HG03135 (cell line): ENCODE results near the gene SPDEF.

Experiments
- ATAC-seq: cut with Tn5 transposase; IDR thresholded peaks from one replicate; pipeline ENCODE4 v1.9.1; 2021; ENCODE audit warnings: mild to moderate bottlenecking, moderate library complexity; ENCODE audit not compliant: unreplicated experiment

SPDEF gene

DNA sequence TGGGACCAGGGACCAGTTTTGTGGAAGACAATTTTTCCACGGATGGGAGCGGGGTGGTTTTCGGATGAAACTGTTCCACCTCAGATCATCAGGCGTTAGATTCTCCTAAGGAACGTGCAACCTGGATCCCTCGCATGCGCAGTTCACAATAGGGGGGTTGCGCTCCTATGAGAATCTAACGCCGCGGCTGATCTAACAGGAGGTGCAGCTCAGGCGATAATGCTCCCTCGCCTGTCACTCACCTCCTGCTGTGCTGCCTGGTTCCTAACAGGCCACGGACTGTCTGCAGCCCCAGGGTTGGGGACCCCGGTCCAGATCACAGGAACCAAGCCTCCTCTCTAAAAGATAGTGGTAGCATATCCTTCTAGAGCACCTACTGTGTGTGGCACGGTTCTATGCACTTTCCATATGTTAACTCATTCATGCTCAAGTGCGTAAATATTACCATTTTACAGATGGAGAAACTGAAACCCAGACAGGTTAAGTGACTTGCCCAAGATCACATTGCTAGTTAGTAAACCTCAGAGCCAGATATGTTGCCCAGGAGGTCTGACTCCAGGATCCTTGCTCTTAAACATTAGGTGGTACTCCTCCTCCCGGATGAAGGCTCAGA lies 25.3 kb downstream of the SPDEF start:
- ATAC-seq, result no peak

DNA sequence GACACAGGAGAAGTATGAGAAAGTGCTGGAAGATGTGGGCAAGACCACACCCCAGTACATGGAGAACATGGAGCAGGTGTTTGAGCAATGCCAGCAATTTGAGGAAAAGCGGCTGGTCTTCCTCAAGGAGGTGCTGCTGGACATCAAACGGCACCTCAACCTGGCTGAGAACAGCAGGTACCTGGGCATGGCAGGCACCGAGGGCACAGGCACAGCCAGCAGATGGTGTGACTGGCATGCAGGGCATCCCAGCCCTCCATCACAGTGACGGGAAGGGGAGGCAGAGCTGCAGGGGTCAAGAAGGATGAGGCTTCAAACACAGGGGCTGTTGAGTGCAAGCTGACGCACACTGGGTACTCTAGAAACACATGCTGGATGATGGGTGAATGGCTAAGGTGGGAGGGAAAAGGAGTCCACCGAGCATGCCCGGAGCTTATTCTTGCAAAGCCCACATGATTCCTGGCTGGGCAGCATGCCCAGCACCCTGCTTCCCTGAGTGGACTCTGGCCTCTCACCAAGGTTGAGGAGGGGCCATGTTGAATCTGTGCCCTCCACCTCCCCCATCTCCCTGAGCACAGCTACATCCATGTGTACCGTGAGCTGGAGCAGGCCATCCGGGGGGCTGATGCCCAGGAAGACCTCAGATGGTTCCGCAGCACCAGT lies 26.3 kb downstream of the SPDEF start:
- no peak for ATAC-seq

DNA sequence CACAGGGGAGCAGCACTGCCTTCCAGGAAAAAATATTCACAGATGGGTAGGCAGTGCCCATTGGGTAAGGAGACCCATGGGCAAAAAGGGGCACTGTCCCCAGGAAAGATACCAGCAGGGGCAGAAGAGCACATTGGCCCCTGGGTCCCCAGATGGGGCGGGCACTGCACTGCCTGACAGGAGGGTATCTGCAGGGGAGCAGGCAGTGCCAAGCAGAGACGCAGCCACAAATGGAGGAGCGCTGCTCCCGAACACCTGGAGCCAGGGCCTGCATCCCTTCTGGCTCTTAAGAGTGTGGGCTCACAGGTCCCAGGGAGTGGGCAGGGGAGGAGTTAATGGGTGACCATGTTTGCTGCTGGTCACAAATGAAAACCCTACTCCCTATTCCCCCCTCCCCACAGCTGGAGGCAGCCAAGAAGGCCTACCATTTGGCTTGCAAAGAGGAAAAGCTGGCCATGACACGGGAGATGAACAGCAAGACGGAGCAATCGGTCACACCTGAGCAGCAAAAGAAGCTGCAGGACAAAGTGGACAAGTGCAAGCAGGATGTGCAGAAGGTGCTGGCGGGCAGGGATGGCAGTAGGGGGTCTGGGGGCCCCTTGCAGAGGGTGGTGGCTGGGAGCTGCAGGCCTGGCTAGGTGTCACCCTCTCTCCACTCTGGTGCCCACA lies 27.0 kb downstream of the SPDEF start:
- no peak for ATAC-seq

DNA sequence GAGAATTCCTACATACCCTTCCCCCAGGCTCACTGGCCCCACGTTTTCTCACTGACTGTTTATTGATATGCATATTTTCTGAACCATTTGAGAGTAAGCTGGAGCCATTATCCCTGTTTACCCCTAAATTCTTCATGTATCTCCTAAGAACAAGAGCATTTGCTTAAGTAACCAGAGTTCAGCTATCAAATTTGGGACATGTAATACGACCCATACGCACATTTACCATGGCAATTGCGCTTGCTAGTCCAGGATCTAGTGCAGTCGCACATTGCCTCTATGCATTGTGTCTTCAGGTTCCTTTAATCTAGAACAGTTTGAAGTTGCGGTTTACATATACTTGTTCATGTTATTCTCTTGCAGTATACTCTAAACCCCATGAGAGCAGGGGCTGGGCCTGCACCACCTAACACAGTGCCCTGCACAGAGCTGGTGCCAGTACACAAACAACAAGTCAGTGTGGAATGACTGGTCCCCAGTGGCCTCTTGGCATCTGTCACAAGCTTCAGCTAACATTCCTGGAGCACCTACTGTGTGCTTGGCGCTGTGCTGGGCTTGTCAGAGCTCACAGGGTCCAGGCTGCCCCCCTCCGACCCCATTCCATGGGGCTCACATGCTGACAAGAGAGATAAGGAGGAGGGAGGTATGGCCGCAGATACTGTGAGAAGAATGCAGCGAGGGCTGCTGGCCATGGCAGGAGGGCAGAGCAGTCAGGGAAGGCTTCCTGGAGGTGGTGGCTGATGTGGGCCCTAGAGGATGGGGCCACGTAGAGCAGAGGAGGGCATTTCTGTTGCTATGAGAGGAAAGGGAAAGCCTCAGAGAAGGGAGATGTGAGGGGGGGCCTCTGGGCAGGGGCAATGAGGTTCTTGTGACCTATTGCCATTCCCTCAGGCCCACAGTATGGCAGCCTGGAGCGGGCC lies 28.1 kb downstream of the SPDEF start:
- no peak for ATAC-seq

DNA sequence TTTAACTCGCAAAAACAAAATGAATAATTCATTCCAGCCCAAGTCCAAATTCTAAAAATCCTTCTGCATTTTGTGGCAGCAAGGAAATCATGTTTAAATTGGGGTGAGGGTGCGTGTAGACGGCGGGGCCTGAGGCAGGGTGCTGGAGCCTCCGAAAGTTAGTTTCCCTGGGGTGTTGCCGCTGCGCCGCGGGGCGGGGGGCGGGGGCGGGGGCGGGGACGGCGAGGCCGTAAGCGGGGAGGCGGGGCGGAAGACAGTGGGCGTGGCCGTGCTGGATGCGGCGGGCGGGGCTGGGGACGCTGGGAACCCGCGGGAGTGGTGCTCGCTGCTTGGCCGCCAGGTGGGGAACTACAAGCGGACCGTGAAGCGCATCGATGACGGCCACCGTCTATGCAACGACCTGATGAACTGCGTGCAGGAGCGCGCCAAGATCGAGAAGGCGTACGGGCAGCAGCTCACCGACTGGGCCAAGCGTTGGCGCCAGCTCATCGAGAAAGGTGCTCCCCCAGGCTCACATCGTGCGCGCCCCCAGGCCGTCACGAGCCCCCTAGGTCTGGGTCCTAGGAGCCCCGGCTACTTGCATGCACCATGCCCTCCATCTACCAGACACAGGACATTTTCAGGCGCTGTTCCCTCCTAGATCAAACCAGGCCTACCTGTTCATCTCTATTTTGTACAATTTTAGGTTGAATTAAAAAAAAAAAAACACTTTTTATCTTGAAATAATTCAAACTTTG lies 29.0 kb downstream of the SPDEF start:
- ATAC-seq, result peak; percentile 88

DNA sequence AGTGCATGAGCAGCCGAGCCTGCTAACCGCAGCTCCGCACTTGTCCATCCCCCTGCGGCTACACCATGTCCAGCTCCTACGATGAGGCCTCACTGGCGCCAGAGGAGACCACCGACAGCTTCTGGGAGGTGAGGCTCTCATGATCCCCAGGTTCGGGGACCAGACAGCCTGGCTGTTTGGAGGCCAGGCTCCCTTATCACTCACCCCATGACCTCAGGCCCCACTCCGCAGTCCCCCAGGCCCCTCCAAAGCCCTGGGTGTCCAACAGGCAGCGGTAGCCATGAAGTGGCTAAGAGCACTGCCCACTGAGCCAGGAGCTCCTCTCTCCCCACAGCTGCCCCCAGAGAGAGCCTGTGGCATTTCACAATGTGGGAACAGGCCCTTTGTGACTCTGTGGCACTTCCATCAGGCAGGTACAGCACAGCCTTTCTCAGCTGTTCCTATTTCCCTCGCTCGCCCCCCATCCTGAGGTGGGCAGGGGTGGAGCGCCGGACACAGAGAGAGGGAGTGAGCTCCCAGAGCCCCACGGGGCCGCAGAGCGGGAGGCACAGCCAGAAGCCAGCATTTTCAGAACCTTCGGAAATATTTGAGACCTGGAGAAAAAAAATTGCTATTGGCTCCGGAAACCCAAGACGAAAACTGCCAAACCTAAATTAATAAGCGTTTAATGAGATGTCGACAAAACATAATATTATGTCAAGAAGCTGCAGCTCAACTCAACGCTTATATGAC lies 29.7 kb downstream of the SPDEF start:
- ATAC-seq, result no peak

DNA sequence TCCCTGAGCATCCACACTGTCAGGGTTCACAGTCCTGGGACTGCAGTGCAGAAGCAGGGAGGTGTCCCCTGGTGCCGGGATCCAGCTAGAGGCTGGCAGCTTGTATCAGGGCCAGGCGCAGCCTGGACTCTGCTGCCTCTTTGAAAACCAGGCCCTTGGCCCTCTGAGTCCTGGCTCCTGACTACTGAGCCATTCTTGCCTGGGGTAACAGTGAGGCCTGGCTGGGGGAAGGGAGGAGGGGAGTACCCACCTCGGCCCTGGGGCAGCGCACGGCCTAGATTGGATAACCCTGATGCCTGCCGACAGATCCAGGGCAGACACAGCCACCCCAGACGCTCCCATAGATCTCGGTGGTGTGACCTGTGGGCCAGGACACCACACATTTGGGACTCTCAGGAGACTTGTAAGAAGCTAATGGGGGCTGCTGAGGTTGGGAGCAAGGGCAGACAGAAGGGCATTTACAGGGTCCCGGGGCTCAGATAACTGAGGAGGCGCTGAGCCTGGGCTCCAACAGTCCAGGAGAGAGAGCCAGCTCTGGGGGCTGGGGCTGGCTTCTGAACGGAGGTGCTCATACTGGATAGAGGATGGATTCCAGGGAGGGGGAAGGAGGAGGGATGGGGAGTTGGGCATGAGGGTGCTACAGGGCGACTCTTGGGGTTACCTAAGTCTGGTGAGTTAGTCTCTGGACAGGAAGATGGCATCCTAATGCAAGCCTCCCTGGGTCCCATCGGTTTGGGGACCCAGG lies 30.5 kb downstream of the SPDEF start:
- ATAC-seq, result no peak

DNA sequence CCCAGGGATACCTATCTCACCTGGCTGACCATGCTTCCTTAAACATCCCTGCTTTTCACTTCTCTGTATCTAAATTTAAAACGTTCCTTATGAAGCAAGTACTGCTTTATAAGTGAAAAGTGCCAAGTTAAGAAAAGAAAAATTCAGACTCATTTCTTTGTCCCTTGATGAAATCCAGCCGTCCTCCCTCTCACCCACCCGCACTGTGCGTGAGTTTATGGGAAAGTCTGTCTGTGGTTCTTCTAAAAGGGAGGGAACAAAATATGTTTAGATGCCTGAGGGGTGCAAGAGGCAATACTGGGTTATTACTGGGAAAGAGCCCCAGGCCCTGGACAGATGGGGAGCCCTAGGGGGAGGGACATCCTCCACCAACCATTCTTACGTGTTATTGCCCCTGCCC lies 31.2 kb downstream of the SPDEF start:
- ATAC-seq, result no peak

DNA sequence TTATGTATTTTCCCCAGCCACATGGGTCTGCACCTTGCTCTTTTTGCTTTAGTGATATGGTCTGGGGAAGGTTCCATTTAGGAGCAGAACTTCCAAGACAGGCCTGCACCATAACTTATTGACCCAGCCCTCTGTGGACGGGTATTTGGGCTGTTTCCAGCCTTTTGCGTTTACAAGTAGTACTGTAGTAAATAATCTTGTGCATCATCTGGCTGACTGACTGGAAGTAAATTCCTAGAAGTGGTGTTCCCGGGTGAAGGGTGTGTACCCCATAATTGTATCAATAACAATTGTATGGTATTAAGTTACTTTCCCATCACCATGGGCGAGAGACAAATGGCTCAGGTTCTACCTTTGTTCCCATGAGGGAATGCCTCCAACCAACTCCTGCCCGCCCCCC lies 31.6 kb downstream of the SPDEF start:
- no peak for ATAC-seq

DNA sequence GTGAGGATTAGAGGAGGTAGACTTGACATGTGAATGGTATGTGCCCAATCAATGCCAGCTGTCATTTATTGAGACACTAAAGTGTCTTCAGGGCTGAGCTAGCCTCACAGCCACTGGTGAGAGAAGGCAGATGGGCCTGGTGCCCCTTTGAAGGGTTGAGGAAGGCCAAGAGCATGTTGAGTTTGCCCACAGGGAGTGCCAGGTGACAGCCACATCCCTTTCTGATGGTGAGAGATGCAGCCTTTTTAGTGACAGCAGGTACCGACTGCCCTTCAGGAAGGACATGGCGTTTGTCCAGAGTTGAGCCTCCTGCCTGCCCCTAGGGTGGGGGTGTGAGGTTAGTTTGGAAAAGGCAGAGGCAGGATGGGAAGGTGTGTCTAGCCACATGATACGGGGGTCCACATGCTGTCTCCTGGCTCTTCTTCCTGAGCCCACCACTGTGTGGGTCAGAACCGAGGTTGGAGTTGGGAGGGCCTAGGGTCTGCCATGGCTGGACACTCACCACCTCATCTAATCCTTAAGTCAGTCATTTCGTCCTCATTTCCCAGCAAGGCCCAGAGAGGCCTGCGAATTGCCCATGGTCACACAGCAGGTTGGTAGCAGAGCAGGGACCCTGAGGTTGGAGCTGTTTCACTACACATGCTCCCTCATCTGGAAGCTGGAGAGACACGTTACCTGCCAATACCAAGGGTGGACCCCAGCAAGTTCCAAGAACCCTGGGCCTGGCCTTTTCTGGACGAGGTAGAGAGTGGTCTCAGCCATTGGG lies 32.5 kb downstream of the SPDEF start:
- no peak for ATAC-seq

DNA sequence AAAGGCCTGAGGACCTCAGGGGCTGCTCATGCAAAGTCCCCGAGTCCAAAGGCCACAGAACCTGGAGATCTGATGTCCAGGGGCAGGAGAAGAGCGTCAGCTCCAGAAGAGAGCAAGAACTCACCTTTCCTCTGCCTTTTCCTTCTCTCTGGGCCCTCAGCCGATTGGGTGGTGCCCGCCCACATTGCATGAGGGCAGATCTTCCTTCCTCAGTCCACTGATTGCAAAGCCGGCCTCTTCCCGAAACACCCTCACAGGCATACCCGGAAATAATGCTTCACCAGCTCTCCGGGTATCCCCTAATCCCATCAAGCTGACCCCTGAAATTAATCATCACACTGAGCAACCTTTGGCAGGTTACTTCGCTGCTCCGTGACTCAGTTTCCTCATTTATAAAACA lies 33.4 kb downstream of the SPDEF start:
- ATAC-seq, result no peak

DNA sequence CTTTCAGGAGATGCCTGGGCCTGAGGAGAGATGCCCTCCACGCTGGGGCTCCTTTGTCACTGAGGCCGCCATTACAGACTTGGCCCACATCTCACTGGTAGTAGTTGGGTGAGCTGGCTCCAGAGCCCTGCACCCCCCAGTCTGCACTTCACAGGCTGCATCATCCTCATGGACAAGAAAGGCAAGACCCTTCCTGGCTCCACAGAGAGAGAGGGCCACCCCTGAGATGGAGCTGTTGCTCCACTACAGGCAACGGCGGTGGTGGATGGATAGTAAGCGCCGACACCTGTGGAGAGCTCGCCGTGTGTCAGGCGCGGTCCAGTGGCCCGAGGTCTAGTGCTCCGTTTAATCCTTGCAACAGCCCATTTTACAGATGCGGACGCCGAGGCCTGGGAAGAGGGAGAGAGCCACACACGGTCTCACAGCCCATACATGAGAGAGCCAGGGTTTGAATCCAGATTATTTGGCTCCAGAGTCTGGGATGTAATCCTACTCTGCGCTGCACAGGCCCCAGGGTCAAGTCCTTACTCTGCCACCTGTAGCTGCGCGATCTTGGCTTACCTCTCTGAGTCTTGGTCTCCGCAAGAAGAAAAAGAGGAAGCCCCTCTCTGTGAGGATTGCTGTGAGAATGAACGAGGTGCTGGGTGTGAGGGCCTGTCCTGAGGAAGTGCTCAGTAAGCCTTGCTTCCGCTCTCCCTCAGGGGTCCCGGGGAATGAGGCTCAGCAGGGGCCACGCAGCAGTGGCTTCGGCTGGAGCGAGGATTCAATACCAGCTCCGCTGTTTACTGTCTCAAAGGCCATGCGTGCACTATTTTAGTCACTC lies 34.5 kb downstream of the SPDEF start:
- no peak for ATAC-seq

DNA sequence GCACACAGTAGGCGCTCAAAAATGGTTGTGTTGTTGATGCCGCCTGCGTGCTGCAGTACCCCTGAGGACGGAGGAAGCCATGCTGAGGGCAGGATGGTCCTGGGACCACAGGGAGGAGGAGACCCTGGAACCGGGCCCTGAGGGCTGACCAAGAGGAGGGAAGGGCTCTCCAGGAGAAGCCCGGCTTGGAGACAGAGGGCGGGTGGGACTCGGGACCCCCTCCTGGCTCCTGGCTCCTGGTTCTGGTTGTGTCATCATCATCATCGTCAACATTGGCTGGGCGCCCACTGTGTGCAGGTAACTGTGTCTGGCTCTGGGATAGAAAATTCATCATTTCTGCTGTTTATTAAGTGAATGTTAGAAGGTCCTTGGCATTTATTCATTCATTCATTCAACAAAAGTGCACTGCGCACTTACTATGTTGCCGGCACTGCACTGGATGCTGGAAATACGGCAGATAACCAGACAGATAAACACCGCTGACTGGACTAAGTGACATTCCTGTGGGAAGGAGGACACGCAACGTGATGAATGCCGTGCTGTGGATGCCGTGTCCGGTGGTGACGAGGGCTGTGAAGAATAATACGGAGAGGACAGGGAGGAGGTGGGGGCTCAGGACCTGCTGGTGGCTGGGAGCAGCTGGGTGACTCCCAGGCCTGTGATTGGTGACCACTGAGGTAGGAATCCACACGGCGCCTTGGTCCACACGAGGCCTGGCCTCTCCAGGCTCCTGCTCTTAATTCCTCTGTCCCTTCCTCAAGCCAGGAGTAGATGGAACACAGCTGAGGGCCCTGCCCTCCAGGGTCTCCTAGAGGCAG lies 35.3 kb downstream of the SPDEF start:
- ATAC-seq, result no peak

DNA sequence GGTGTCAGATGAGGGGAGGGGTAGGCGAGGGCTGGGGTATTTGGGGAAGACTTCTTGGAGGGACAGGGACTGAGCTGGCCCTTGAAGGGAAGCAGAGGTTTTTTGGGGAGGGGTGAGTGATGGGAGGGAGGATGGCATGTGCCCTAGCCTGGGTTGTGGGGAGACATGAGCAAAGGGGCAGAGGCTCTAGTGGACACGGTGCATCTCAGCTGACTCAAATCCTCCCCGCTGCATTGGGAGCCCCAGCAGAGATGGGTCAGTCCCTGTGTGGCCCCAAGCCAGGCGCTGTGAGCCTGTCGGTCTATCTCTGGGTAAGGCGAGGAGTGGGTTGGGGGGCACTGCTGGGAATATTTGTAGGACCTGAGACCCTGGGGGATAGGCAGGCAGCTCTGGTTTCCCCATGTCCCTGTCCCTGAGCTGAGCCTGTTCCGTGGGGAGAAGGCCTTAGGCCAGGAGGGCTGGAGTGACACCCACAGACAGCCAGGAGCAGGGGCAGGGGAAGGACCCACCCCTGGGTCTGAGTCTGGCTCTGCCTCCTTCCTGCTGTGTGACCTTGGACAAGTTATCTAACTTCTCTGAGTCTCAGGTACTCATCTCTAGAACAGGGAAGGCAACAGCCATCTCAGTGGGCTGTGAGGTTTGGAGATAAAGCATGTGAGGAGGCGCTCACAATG lies 36.0 kb downstream of the SPDEF start:
- ATAC-seq, result no peak

DNA sequence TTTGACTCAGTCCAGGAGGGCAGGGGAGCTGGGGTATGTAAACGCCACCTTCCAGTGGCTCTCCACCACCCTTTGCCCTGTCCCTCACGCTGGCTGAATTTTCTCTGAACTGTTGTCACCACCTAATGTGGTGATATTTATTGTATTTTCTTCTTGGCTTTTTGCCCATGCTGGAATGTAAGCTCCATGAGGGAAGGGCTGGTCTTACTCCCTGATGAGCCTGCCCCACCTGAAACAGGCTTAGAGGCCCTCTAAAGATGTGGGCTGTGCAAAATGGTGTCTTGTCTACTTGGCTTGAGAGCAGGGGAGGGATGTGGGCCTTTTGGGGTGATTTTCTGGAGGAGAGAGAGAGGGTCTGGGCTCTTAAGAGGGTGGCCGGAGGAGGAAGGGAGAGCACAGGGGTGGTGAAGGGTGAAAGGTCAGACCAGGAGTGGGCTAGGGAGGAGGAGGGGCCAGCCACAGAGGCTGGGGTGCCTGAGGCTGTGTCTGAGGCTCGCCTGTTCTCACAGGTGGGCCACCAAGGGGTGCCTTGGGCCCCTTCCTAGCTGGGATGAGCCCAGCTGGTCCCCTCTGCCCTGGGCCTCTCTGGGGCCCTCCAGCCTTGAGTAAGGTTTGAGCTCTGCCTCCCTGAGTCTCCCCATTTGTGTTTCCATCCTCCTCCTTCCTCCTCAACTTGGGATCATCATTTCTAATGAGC lies 37.3 kb downstream of the SPDEF start:
- no peak for ATAC-seq

DNA sequence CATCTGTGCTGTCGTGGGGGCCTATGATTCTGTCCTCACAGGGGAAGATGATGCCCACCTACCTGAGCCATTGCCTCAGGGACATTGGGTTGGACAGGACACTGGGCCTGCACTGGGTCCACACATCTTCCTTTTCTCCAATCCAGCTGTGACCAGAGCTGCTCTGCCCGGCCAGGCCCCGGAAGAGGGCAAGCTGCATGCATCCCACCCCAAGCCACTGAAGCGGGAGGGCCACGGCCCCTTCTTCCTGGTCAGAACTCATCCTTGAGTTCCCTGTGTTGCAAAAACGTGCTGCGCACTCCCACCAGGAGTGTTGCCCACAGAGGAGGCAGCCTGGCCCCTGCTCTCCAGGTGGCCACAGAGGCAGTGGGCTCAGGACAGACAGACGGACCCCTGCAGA lies 38.2 kb downstream of the SPDEF start:
- no peak for ATAC-seq
